HG03575 (cell line): ENCODE results near the gene ATP5MC2.
"Not testable (repeated sequence)": the region's sequence is repeated elsewhere in the genome, so short reads cannot be mapped to it uniquely, and the experiment has no call there.

Experiments
- ATAC-seq: cut with Tn5 transposase; IDR thresholded peaks from one replicate; pipeline ENCODE4 v1.9.1; 2021; ENCODE audit not compliant: unreplicated experiment, insufficient number of reproducible peaks, low FRiP score; ENCODE audit errors: extremely low read depth

The ATP5MC2 gene

DNA sequence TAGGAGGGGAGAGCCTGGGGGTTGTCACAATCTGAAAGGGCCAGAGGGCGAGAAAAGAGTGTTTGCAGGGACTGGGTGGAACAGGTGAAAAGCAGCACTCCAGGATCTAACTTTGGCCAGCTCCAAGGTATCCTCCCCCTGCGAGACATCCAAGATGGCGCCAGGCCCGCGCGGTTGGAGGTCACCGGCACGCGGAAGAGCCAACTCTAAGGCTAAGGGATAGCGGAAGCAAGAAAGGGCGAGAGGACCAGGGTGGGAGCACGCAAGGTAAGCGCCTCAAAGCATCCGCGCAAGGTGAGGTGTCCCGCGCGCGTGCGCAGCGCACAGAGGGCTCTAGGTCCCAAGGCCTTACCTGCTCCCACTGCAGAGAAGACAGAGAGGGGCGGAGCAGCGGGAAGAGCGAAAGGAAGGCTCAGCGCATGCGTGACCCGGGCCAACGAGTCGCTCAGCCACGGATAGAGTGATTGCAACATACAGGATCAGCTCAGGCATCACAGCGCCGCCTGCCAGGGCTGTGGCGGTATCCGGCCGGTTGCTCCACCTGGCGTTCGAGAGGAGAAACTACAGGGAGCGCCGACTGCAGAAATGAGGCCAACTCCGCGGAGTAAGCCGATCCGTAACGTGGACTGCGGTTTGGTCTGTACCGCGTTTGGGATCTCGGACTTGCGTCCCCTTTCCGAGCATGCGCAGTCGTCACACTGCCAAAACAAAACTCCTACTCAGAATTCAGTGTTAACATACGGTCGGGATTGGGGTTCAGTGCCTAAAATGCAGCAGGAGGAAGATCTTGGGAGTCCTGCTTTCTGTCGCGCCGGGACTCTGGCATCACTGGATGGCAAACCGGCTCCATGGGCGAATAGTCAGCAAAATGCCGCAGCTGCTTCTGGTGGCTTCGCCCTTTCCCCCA is at the start of gene ATP5MC2:
Gene ATP5MC2, minus strand, starts transcription at position 383 of the 907 bp plus-strand sequence. CDS start 3,469 bp downstream, outside the sequence.
- ATAC-seq, result peak; percentile 83

DNA sequence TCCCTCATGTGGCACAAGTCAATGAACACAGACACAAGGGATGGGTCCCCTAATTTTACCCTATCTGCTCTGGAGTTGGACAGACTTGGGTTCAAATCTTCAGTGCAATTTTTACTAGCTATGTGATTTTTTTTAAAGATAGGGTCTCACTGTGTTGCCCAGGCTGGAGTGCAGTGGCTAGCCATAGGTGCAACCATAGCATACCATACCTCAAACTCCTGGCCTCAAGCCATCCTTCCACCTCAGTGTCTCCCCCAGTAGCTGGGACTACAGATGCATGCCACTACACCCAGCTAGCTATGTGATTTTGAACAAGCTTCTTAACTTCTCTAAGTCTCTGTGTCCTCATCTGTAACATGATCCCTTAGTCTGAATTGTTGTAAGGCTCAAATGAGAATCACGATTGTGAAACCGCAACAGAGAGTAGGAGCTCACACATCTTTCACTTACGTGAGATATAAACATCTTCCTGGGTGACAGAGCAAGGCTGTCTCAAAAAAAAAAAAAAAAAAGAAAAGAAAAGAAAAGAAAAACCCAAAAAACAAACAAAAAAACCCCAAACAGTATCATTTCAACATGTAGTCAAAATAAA is 46.7 kb upstream of the ATP5MC2 start:
- ATAC-seq, result no peak

DNA sequence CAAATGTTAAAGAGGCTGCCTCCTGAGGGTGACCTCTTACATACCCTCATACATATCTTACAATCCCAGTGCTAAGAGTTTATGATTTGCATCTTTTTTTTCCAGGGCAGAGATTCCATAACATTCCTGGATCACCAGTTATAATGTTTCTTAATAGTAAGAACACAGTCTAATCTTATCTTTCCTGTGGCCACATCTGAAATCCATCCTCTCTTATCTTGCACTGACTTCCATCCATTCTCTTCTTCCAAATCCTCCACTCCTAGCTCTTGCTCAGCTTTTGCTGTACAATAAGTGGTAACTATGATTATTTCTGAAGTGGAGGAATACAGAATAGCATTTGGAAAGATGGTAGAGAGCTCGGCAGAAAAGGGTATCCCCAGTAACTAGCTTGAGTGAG is 45.1 kb upstream of the ATP5MC2 start:
- no peak for ATAC-seq

DNA sequence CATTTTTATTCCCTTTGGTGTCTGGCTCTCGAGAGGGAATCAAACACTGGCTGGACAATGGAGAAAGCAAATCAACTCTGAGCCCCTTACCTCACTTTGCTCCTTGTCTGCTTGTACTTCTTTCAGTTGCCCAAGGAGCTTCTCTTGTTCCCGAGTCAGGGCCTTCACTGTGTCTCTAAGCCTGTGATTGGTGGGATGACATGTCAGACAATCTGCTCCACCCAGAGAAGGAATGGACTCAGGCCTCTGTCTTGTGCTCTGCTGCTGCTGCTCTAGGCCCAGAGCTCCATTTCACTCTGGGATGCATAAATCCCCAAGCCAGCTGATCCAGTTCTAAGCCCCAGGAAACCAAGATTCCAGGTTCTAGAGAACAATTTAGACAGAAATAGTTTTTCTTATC is 43.8 kb upstream of the ATP5MC2 start:
- ATAC-seq, result no peak

DNA sequence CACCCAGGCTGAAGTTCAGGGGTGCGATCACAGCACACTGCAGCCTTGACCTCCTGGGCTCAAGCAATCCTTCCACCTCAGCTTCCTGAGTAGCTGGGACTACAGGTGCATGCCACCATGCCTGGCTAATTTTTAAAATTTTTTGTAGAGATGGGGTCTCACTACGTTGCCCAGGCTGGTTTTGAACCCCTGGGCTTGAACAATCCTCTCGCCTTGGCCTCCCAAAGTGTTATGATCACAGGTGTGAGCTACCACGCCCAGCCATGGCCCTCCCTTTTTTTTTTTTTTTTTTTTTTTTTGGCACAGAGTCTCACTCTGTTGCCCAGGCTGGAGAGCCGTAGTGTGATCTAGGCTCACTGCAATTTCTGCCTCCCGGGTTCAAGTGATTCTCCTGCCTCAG is 42.7 kb upstream of the ATP5MC2 start:
- ATAC-seq, result not testable (repeated sequence)

DNA sequence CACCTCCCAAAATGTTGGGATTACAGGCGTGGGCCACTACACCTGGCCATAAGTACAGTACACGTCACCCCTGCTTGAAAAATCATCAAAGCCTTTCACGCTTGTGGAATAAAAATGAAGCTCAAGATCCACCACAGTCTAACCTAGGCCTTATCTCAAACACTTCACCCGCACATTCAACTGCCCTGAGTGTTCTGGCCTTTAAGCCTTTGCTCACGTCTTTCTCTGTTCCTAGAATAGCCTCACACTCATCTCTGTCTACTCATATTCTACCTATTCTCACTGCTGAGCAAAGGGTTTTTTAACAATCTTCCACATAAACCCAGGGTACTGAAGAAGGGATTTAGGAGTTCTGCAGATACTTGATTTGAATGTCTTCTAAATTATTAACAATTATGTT is 41.4 kb upstream of the ATP5MC2 start:
- no peak for ATAC-seq

DNA sequence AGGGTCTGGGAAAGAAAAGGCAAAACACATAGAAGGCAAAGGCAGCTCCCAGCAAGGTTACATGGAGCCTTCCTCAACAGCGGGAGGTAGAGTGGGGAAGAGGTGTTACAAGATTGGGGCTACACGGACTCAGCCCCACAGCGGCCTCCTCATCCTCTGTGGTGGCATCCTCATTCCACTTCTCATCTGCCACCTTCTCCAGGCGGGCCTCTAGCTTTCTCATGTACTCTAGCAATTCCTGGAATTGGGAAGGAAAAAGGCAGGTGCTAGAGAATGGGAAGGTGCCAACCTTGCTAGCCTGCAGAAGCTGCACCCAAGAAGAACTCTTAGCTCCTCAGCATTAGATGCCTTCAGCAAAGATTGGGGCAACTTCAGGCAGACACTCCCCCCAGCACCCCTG is 38.1 kb upstream of the ATP5MC2 start:
- no peak for ATAC-seq

DNA sequence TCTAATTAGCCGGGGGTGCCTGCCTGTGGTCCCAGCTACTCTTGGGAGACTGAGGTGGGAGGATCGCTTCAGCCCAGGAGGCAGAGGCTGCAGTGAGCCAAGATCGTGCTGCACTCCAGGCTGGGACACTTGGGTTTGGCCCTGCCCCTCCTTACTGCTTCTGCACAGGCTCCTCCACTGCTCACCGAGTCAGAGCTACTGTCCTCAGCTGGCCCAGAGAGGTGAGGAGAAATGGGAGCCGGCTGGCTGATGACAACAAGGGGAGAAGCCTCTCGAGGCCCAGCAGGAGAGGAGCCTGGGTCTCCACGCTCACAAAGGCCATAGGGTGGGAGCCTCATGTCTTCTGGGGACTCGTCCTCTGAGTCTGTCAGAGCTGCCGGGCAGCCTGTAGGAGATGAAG is 37.6 kb upstream of the ATP5MC2 start:
- ATAC-seq, result no peak

DNA sequence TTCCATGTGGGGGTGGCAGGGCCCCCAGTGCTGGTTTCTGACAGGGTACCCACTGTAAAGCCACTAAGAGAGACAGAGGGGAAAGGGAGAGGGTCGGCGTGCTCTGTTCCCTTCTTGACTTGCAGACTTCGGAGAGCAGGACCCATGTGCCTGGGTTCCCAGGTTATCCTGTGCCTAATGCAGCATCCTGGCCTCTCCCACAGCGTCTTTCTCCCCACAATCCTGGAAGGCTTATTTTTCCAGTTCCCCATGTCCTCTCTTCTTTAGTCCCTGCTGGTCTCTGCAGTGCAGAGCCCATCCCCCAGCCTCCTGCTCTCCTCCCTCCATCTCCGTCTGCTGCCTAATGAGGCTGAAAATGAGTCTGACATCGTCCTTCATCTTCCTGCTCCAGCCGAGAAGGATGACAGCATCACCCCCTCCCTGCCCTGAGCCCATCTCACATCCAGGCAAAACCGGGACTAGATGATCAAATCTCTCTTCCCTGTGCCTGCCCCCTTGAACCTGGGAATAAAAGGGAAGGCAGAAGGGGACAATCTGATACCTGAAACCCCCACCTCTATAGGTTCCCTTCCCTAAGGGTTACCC is 36.3 kb upstream of the ATP5MC2 start:
- no peak for ATAC-seq

DNA sequence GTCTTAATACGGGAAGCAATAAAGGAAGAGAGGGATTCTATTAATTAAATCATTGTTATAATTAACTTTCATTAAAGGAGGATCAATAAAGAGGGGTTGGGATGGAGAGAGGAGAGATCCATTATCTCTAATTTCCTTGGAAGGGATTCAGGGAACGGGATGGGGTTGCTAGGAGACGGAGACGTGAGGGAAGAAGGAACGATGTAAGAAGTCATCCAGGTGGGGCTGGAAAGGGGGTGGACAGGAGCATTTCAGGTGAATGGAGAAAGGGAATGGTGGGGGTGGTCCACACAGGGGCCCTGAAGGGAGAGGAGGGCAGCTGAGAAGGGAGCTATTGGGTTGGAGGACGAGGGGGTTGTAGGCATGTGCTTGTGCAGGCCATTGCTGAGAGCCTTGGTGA is 34.2 kb upstream of the ATP5MC2 start:
- ATAC-seq, result no peak

DNA sequence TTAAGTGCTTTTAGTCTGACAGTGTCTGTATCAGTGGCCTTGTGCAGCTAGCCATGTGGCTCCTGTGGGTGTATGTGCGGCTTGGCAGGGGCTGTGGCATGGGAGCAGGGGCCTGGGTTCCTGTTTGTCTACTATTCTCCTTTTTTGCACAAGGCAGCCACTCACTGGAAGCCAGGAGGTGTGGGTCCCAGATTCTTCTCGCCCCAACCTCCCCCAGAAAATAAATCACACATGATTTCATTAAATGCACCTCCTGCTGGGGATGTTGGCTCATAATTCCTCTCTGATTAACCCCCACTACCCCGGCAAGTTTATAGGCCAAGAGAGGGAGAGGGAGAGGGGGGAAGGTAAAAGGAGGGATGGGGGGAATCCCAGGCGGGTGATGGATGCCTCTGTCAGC is 33.8 kb upstream of the ATP5MC2 start:
- ATAC-seq, result no peak

DNA sequence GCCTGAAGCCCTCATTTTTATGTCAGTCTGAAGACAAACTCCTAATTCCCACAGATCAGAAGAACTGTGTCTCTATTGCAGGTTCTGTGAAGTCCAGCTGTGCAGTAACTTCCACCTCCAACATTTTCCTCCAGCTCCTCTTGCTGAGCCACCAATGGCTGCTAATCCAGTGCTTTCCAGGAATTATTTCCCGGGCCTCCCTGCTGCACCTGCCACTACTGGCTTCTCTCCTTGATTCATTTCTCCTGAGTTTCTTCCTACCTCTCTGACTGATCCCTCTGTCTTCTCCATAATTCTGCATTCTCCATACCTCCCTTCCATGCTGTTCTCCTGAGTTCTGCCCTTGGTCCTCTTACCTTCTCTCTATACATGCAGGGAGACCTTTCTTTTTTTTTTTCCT is 30.2 kb upstream of the ATP5MC2 start:
- no peak for ATAC-seq

DNA sequence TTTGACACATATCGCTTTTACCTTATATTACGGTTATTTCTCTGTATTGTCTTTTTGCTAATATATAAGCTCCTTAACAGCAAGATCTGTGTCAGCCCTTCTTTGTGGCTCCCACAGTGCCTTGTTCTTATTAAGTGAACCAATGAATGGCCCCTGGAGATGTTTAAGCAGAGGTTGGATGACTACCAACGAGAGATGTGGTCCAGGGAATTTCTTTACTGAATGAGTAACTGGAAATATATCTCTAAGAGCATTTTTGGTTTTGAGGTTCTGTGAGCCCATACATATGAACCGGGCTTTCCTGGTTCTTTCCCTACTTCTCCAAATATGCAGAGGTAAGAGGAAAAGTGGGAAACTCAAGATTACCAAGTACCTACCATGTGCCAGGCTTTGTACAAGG is 27.9 kb upstream of the ATP5MC2 start:
- no peak for ATAC-seq

DNA sequence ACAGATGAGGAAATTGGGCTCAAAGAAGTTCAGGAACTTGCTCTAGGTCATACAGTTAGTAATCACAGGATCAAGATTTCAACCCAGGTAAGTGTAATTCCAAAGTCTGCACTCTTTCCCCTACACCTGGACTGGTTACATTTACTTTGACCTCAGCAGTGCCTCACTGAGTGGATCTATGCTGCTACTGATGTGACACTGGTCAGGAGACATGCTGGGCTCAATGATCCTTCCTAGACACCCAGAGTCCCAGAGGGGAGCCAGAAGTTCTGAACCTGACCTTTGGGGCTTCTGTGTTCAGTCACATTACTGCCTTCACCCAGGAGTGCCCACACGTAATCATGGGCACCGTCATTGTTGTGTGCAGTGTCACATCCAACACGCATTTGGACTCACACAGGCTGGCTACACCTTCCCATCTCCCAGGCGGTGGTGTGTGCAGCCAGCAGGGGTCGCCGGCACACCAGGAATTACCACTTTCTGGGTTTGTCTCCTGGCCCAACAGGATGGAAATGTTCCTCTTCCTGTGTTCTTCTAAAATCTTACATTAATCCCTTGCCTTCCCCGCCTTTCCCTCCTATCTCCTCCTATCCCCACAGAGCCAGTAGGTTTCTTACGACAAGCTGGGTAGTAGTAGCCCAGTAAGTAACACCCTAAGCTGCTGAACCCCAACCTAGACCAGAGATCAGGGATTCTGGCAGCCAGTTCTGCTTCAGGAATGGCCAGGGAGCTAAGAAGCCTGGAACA is 25.8 kb upstream of the ATP5MC2 start:
- ATAC-seq, result no peak

DNA sequence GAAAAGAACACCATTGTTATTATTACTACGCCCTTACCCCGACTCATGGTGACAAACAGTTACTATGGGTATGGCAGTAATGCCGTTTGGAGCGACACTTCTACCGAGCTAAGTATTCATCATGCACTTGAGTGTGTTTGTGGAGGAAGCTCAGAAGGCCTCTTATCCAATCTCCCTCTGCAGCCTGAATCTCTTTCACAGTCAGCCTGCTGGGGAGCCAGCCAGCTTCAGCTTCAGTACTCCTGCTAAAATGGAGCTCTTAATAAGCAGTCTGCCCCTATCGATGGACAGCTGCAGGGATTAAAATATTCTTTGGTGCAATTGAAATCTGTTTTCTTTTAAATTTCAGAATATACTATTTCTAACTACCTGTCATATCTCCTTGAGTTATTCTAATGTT is 24.7 kb upstream of the ATP5MC2 start:
- ATAC-seq, result no peak

DNA sequence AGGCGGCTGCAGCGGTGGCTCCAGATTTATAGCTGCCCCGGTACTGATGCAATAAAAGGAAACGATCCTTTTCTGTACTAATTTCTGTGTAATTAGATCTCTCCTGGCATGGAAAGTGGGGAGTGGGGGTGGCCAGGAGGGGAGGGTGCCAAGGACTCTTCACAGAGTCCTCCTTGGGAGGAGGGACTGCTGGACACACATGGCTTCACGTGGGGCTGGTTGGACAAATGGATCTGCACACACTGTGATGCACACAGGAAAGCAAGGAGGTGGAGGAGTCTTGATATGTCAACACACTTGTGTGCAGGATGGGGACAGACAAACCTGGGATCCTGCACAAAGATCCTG is 23.8 kb upstream of the ATP5MC2 start:
- ATAC-seq, result no peak

DNA sequence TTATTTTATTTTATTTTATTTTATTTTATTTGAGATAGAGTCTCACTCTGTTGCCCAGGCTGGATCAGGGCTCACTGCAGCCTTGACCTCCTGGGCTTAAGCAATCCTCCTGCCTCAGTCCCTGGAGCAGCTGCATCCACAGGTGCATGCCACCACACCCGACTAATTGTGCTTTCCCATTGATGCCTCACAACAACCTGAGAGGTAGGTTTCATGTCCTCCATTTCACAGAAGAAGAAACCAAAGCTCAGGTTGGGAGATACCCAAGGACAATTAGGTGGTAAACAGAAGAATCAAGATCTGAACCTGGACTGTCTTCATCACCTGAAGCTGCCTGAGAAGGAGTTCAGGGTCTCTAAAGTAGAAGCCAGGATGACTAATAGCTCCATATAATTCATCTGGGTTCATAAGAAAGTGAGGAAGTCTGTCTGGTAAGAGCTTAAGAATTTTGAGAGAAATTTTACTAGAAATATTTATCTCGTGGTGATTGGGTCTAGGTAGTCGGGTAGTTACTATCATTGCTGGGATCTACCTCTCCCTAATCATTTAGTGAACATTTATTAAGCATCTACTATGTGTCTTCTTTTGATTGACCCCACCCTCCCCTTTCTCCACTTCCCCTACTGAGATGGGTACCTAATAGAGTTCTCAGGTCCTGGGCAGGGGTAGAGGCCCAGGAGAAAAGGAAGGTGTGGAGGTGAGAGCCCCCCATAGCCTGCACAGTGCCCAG is 23.2 kb upstream of the ATP5MC2 start:
- ATAC-seq, result no peak

DNA sequence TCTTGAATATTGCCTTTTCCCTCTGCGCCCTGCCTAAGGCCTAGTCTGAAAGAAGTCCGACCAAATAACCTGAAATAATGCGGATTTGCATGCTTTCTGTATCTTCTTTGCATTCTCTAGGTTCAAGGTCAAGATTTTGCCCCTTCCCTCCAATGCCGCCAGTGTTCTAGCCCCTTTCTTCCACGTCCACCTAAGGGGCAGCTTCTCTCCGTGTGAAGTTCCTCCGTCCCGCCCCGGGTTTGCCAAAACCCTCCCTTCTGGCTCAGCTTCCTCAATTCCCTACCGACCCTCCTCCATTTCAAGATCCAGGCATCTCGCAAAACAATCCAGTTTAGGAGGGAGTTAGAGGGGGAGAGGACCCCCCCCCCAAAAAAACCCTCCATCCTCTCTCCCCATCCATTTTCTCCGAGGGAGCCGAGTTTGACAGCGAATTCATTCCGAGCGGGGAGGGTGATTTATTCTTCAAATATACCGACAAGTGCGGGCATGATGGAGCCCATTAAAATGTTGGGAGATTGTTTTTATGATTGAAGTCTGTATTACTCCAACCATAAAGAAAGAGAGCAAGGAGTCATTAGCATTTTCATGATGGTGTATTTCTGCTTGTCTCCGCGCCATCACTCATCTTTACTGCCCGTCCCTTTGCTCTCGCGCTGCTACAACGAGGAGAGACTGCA is 20.9 kb upstream of the ATP5MC2 start:
- no peak for ATAC-seq

DNA sequence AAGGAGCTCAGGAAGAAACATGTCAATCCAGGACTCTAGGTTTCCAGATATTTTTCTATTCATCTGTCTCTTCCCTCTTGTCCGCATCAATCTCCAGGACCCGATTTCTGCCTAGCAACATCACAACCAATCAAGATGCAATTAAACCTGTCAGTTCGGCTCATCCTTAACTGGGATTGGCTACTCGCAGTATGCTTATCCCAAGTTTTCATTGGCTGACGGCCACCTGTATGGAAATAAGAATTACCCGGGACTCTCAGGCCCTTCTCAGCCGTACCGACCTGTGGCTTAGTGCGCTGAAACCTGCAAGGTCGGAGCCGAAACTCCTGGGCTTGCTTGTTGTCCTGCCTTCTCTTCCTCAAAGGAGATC is 20.4 kb upstream of the ATP5MC2 start:
- ATAC-seq, result no peak
